ENCODE data around the gene ESAM.
A peak's percentile ranks its signal among the peaks of the same experiment; 100 is the strongest.

ESAM gene

DNA sequence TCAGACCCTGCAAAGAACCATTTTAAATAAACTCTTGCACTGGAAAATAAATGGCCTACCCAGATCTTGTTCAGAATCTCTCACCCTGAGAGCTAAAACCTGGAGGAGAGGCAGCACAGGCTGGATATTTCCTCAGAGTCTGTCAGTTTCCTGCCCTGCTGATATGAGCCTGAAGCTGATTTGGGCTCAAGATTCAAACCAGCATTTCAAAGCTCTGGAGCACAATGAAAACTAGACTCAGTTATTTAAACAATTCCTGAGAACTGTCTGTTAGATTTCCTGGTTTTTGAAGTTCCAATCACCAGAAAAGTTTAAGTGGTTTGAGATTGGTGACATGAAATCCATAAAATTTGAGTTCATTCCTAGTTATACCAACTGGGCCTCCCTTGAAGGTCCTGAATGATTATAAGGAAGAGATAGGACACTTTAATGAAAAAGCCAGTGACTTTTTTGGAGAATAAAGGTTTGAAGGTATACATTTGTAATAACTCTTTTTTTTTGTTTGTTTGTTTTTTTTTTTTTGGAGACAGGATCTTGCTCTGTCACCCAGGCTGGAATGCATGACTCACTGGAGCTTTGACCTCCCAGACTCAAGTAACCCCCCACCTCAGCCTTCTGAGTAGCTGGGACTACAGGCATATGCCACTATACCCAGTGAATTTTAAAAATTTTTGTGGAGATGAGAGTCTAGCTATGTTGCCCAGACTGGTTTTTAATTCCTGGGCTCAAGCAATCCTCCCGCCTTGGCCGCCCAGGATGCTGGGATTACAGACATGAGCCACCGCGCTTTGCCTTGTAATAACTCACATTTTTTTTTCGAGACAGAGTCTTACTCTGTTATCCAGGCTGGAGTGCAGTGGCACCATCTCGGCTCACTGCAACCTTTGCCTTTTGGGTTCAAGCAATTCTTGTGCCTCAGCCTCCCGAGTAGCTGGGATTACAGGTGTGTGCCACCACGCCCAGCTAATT lies 8.0 kb upstream of the ESAM start:
- no peak for DNase-seq

GRCh38 chr11:124768914-124769313 lies 6.8 kb upstream of the ESAM start:
- DNase-seq: no peak

DNA sequence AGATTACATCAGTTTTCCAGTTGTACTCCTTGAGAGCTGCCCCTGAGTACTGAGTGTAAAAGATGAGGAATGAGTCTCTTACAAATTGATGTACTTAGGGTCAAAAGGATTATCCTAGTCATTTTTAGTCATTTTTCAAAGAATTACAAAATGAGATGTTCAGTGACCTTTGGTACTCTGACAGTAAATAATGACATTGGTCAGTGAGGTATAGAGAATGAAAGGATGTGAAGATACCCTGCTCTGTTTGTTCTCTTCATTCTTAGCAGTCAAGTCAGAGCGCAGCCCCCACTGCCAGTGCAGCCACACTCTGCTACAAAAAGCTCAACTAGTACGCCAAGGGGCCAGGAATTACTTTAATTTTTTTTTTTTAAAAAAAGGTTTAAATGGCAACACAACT lies 4.1 kb upstream of the ESAM start:
- no peak for DNase-seq

DNA sequence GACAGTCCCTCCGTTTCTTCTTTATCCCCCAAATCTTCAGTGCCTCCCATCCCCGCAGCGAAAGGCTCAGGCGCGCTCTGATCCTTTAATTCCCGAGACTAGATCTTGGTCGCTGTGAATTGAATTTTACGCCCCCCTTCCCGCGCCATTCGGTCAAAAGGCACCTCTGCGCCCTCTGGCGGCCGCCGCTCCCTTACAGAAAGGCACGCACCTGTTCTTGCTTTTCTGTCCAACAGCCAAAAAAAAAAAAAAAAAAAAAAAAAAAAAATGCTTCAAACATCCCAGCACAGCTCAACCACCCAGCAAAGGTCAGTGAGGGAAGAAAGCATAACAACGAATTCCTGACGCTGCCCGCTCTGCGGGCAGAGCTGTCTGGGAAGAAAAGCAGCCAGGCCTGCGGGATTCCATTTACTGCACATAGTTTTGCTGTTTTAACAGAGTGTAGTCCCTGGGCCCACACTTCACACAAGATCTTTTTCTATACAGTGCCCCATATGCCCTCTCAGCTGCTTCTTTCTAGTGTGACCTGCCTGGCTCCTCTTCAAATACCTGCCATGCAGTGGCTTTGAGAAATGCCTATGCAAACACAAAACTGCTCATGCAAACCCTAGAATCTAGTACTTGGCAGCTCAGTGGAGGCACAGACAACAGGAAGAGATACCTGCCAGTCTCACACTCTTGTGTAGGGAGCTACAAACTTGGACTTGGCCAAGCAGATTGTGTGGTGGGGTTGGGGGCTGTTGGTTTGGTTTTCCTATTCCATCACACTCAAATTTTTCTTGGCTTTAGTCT lies 1.3 kb upstream of the ESAM start:
- DNase-seq: peak; percentile 87

DNA sequence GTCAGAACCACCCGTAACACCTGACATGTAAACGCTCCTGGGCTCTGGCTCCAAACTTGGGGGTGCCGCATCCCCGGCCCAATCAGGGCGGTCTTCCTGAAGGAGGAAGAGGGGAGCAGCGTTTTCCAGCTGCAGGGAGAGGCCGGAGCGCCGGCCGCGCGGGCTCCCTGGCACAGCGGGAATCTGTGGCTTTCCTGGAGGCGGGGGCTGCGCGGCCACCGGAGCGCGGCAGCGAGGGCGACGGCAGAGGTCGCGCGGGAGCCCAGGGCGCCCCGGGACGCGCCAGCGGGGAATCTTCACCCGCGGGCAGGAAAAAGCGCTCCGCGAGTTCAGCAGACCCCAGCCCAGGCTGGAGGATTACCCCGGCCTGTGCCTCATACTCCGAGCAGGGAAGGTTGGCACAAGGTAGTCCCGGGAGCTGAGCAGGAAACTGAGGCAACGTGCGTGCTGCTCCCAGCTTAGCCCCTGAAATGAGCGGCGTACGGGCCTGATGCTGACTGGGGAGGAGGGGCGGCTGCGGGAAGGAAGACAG lies 600 bp upstream of the ESAM start:
- no peak for DNase-seq

- DNase-seq: no peak
Observed at GRCh38 chr11:124761301-124762104, 587 bp downstream of the ESAM start.

GRCh38 chr11:124760806-124761205 lies 1.3 kb downstream of the ESAM start:
- no peak for DNase-seq

GRCh38 chr11:124760205-124760652 lies 1.9 kb downstream of the ESAM start:
- no peak for DNase-seq

DNA sequence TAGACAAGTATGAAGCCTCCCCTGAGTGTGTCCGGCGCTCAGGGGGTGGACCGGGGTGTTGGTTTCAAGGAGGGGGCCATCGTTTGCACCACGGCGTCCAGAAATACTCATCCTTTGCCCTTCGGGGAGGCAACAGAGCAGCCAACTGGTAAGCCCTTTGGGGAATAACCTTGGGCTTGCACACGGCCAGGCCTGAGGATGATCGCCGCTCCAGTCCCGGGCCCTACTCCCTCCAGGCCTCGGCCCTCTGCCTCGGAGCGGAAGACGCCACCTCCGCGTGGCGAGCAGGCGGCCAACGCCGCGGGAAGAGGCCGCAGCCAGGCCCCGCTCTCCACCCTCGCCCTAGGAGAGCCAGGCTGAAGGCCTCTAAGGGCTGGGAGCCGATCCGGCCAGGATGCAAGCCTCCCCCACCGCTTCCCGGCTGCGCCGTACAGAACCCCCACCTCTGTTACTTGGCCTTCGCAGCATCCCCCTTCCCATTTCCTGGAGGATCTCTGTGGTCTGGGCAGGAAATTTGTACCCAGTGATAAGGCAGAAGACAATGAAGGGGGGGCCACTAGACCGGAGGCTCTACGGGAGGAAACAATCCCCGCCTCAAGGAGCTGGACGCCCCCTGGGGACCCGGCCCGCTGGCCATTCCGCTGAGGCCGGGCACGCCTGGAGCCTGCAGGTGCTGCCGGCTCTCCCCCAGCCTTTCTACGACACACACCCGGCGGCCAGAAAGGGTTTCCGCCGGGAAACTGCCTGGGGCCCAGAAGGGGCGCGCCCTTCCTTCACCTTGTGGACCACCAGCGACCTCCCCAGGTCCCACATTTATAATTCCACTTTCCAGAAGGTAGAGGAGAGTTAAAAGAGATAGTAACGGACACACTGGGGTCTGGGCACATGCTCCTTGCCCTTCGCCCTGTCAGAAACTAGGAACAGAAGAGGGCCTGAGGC lies 2.6 kb downstream of the ESAM start:
- DNase-seq: no peak

DNA sequence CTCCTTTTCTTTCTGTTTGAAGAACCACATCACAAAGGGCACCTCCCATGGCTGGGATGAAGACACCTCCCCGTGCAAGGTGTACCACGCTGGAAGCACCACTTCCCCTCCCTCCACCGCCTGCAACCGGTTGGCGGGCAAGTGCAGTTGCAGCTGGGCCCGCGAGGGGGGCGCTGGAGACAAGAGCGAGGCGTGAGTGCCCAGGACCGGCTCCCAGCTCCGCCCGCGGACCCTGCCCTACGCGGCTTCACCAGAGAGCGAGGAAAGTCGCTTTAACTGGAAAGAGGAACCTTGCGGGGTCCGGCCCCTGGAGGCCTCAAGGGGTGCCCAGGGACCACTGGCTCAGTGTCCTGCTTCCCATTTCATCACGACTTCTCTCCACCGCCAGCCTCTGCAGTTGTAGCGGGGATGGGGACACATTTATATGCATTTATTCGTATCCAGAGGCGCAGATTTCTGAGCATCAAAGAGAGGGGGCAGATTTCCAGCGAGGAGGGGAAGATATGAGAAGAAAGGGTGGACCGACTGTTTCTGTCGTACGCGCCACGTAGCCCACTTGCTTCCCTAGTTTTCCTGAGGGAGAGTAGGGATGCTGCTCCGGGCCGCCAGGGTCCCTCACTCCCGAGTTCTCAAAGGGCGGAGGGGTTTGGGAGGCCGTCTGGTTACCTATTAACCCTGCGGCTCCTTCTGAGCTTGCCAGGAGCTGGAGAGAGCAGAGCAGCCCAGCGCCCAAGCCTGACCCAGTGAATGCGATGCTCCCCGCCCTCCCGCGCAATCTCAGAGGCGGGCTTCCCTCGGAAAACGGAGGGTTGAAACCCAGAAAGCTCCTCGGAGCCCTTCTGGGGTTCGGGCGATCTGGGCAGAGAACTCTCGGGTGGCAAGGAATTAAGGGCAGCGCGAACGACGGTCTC lies 3.5 kb downstream of the ESAM start:
- DNase-seq: peak; percentile 61

DNA sequence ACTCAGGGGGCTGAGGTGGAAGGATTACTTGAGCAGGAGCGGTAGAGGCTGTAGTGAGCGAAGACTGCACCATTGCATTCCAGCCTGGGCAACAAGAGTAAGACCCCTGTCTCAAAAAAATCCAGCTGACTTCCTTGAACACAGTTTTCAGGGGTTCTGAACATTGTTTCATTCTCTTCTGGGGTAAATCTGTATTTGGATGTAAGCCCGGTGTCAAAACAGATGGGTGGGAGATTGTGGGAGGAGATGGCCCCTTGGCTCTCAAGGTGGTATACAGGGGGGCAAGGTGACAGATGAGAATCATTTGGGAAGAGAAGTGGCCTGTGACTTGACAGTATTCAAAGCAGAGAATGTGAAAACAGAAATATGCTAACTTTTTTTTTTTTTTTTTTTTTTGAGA lies 4.8 kb downstream of the ESAM start:
- DNase-seq: no peak

- no peak for DNase-seq
Observed at GRCh38 chr11:124756753-124757227, 5.3 kb downstream of the ESAM start.

- no peak for DNase-seq
Observed at GRCh38 chr11:124756033-124756752, 5.9 kb downstream of the ESAM start.

DNA sequence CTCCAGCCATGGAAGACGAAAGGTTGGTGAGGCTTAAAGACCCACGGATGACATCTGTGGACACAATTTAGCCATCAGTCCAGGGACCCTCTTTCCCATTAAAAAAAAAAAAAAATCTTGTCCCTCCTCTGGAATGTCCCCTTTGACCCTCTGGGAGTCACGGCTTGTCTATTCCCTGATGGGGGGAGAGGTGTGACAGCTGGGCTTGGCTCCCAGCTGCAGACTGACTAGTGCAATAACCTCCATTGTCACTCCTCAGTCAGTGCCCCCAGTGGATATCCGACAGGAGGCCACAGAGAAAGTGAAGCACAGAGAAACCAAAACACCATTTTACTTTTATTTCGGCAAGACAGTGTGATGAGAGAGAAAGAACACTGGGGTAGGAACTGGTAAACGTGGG lies 7.4 kb downstream of the ESAM start:
- no peak for DNase-seq

GRCh38 chr11:124754309-124754708 lies 7.8 kb downstream of the ESAM start:
- DNase-seq: no peak

DNA sequence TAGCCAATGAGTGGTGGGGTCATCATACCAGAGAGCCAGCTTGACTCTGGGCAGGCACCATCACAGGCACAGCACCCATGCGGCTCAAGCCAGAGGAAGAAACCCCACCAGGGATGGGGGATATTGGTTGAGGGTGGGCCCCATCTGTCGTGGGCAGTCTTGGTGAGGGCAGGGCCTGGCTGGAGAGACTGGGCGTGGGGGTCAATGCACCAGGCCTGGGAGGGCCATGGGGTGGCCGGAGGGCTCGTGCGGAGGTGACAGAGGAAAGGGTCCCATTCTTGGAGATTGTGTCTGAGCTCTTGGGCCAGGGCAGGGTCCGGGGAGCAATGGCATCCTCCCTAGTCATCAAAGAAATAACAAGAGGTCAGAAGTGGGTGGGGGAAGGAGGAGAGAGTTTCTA lies 8.5 kb downstream of the ESAM start:
- no peak for DNase-seq

DNA sequence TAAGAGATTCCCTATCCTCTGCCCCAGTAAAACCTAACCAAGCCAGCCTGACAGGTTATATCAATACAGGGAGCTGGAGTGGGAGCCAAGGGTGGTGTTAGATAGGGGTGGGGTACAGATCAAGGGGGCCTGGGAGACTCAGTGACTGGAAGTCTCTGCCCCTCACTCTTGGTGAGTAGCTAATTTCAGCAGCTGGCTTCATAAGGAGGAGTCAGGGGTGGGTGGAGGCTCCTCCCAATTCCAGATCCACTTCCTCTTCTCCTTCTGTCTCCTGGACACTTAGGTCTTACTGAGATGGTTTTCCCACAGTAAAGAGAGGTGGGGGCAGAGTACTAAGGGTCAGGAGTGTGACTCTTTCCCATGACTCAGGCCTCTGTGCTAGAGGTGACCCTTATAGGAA lies 8.9 kb downstream of the ESAM start:
- DNase-seq: no peak

DNA sequence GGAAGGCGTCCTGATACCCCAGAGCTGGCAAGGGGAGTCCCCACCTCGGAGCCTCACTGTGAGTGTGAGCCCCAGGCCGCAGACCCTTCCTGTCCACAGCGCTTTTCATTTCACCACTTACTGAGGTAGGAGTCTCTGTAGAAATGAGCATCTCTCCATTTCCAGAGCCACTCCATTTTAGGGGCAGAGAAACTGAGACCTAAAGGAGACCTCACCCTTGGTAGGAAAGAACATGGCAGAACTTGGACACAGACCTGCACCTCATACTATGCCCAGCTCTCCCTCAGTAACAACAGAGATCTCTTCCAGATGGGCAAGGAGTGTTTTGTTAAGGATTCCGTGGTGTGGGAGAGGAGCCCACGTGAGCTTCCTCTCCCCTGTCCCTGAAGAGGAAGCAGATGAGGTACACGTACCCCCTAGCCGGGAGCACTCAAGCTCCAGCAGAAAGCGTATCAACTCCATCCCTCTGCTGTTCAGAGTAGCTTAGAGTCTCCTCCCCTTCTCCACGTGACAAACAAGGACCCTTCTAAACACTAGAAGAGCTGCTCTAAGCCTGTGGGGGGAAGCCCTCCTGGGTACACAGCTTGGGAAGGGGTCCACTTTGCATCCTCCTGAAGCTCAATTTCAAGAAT lies 9.5 kb downstream of the ESAM start:
- DNase-seq: no peak
